OCI-LY7 (cell line): Measurements from ENCODE around the gene CASP10. TPM values are rescaled to one million over a fixed set of nuclear protein-coding genes. Genes with fewer than 3 reads are reported as not detected.
"Not testable (repeated sequence)": the region's sequence is repeated elsewhere in the genome, so short reads cannot be mapped to it uniquely, and the experiment has no call there.

Experiments used
- BruUV-seq: library from RNA; stranded (reverse); fragments of 400-500 nt; replicated peaks from 2 replicates; lab custom pipeline; 2021; lab: Mats Ljungman, UMichigan
- CTCF ChIA-PET: fragments of 300-600 bp; sonication (Branson Sonifier 250); formaldehyde crosslinking; loops from one replicate; lab custom pipeline; 2022; ENCODE audit warnings: antibody characterized with exemption; ENCODE audit not compliant: unreplicated experiment; lab: Charles Lee
- POLR2A ChIA-PET: fragments of 300-600 bp; sonication (Branson Sonifier 250); formaldehyde crosslinking; loops from one replicate; lab custom pipeline; 2022; ENCODE audit warnings: antibody characterized with exemption; lab: Charles Lee
- DNase-seq: peaks from one replicate; pipeline ENCODE4 v3.0.0-alpha.2; 2015; ENCODE audit warnings: low spot score
- H2AFZ ChIP-seq: fragments of 200-600 bp; sonication (generic), shearing (Covaris generic); 2 replicates; pipeline ENCODE4 v1.6.1; 2014; ENCODE audit warnings: mild to moderate bottlenecking, antibody characterized with exemption, low read length, moderate library complexity
- H3K27ac ChIP-seq: fragments of 200-600 bp; sonication (generic); 2 replicates; pipeline ENCODE4 v1.5.1; 2014; ENCODE audit warnings: mixed run types, low read depth, mild to moderate bottlenecking, moderate library complexity, low read length, inconsistent platforms; ENCODE audit not compliant: poor library complexity, severe bottlenecking
- H3K36me3 ChIP-seq: fragments of 200-600 bp; sonication (generic); 2 replicates; pipeline ENCODE4 v1.6.1; 2014; ENCODE audit warnings: mild to moderate bottlenecking, antibody characterized with exemption, low read length, moderate library complexity, mixed read lengths; ENCODE audit not compliant: insufficient read depth
- H3K4me1 ChIP-seq: fragments of 200-600 bp; sonication (generic); 2 replicates; pipeline ENCODE4 v1.5.1; 2014; ENCODE audit warnings: mild to moderate bottlenecking, low read length; ENCODE audit not compliant: insufficient read depth, poor library complexity, severe bottlenecking
- H3K4me2 ChIP-seq: fragments of 200-600 bp; sonication (generic); 2 replicates; pipeline ENCODE4 v1.6.1; 2014; ENCODE audit warnings: mild to moderate bottlenecking, low read length
- H3K4me3 ChIP-seq: fragments of 200-600 bp; sonication (generic); 2 replicates; pipeline ENCODE4 v1.5.1; 2014; ENCODE audit warnings: mild to moderate bottlenecking, low read depth, low read length; ENCODE audit not compliant: poor library complexity, severe bottlenecking
- H3K79me2 ChIP-seq: fragments of 200-600 bp; sonication (generic); 2 replicates; pipeline ENCODE4 v1.6.1; 2016; ENCODE audit warnings: low read depth, mild to moderate bottlenecking, low read length, moderate library complexity, mixed read lengths; ENCODE audit not compliant: insufficient read depth
- H3K9me2 ChIP-seq: fragments of 200-600 bp; sonication (generic); 2 replicates; pipeline ENCODE4 v1.6.1; 2016; ENCODE audit warnings: mild to moderate bottlenecking, low read length, mixed read lengths; ENCODE audit not compliant: insufficient read depth
- H3K9me3 ChIP-seq: fragments of 200-600 bp; sonication (generic); 2 replicates; pipeline ENCODE4 v1.6.1; 2014; ENCODE audit warnings: mild to moderate bottlenecking, mixed run types, low read length, mixed read lengths
- H4K20me1 ChIP-seq: fragments of 200-600 bp; sonication (generic); 2 replicates; pipeline ENCODE4 v1.6.1; 2014; ENCODE audit warnings: mild to moderate bottlenecking, antibody characterized with exemption, low read length, moderate library complexity, mixed read lengths; ENCODE audit not compliant: insufficient read depth
- EZH2phosphoT487 ChIP-seq: fragments of 200-600 bp; sonication (generic); IDR thresholded peaks from 2 replicates; pipeline ENCODE4 v1.6.1; 2018; ENCODE audit warnings: low read depth, borderline replicate concordance, mild to moderate bottlenecking, mixed run types, antibody characterized with exemption, low read length, moderate library complexity, mixed read lengths
- intact Hi-C: fragments of 100-400 bp; cut with micrococcal nuclease; formaldehyde crosslinking; loops from one replicate; pipeline ENCODE4 v1.10.0; 2022; ENCODE audit not compliant: unreplicated experiment
- total RNA-seq, 2 experiments: library from RNA; depleted of rRNA in 1 of 2; stranded (reverse); fragments of >200 nt in 1 of 2; shearing (Covaris generic) in 1 of 2; gene quantifications; 2 replicates each; pipeline ENCODE4 v1.2.3, GENCODE V29; 2014 to 2022
- TF ChIP-seq, protein P1 (sequence below): fragments of 200-600 bp; sonication (generic); conservative IDR thresholded peaks from 2 replicates; pipeline ENCODE4 v1.5.1; 2014; ENCODE audit warnings: mild to moderate bottlenecking, antibody characterized with exemption, low read length, moderate library complexity, mixed read lengths

Gene CASP10
- total RNA-seq, 2 experiments from 2014 or later = 0.51 to 1.2 TPM

DNA sequence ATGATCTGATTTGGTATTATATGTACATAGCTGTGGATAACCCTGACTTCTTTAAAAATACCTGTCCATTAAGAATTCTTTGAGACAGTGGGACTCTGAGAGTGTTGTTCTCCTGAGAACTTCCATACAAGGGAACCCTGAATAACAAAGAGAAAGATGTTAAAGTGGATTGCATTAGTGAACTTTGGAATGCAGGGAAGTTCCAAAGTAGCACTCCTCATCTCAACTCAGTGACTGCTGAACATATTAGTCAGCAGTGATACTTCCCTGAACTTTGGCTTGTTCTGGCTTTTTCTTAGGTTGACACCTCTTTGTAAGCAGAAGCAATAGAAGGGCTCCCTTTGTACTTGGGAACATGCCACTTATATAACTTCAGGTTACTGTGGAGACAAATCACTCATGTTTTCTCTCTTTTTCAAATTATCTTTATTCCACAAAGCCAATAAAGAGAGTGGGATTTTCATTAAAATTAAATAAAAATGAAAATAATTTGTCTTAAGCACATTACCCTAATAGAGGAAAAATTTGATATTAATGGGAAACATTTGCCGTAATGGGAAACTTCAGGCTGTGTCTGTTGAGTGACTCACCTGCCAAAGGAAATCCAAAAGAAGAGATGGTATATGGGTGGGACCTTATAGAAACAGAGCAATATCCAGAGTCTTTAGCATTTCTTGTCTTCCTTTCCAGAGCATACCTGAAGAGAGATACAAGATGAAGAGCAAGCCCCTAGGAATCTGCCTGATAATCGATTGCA, 33.7 kb upstream of the CASP10 start:
- BruUV-seq = no TSS peak
- H3K27ac ChIP-seq = no peak overlapping the region
- H4K20me1 ChIP-seq = no peaks in the 10 kb centered on the region
- DNase-seq = no peak
- POLR2A ChIA-PET = interaction anchor here (0.8 to 1.9 kb wide), 3 partner anchors 9 to 32 kb away, joined by 3 to 10 read pairs (median 4); no protein-coding TSS in a partner anchor
- TF ChIP-seq, protein P1, sequence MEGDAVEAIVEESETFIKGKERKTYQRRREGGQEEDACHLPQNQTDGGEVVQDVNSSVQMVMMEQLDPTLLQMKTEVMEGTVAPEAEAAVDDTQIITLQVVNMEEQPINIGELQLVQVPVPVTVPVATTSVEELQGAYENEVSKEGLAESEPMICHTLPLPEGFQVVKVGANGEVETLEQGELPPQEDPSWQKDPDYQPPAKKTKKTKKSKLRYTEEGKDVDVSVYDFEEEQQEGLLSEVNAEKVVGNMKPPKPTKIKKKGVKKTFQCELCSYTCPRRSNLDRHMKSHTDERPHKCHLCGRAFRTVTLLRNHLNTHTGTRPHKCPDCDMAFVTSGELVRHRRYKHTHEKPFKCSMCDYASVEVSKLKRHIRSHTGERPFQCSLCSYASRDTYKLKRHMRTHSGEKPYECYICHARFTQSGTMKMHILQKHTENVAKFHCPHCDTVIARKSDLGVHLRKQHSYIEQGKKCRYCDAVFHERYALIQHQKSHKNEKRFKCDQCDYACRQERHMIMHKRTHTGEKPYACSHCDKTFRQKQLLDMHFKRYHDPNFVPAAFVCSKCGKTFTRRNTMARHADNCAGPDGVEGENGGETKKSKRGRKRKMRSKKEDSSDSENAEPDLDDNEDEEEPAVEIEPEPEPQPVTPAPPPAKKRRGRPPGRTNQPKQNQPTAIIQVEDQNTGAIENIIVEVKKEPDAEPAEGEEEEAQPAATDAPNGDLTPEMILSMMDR = no peak
- no peak for TF ChIP-seq EZH2phosphoT487
- H2AFZ ChIP-seq = no peak overlapping the region
- intact Hi-C loops = no loop called here
- no peaks in the 10 kb centered on the region for H3K79me2 ChIP-seq
- H3K9me3 ChIP-seq = no peaks in the 10 kb centered on the region
- H3K36me3 ChIP-seq = peaks cover 23% of the 10 kb centered on the region
- no peak overlapping the region for H3K4me3 ChIP-seq
- H3K9me2 ChIP-seq = no peaks in the 10 kb centered on the region
- H3K4me1 ChIP-seq = peaks cover 9% of the 10 kb centered on the region
- no peak overlapping the region for H3K4me2 ChIP-seq
- CTCF ChIA-PET = no interaction called here

DNA sequence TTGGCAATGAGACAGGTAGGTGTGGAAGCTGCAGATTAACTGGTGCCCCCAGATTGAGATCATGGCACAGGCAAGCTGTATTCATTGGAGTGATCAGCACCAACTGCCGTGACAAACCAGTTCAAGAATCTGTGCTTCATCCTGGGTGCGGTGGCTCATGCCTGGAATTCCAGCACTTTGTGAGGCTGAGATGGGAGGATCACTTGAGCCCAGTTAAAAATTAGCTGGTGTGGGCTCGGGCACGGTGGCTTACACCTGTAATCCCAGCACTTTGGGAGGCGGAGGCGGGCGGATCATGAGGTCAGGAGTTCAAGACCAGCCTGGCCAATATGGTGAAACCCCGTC, 33.1 kb upstream of the CASP10 start:
- POLR2A ChIA-PET = interaction anchor here (0.9 kb wide), 1 partner anchor 11 kb away, joined by 3 read pairs; no protein-coding TSS in a partner anchor
- intact Hi-C loops = not testable (repeated sequence)

DNA sequence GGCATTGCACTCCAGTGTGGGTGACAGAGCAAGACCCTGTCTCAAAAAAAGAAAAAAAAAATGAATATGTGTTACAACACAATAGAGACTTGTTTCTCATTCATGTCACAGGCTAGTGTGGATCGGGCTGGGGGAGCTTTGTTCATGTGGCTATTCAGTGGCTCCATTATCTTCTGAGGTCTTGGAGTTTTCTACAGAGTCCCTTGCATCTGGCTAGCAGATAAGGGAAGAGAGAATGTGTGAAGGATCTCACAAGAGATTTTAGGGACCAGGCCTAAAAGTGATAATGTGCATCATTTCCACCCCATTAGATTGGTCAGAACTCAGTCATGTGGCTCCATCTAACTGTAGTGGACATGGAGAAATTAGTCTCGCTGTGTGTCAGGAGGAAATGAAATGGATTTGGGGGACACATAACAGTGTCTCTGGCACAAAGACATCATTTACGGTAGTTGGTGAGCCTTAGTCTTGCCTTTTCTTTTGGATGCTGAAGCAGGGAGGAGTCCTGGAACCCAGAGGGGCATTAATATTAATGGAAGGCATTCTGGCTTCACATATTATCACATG, 32.4 kb upstream of the CASP10 start:
- Histone ChIP-seq H3K79me2 (no peaks in the 10 kb centered on the region), H3K9me3 (no peaks in the 10 kb centered on the region), H3K4me2 (no peak overlapping the region), H4K20me1 (no peaks in the 10 kb centered on the region), H3K4me3 (no peak overlapping the region), H3K27ac (no peak overlapping the region), H2AFZ (no peak overlapping the region), H3K4me1 (peaks cover 9% of the 10 kb centered on the region), H3K9me2 (no peaks in the 10 kb centered on the region), H3K36me3 (peaks cover 23% of the 10 kb centered on the region)
- intact Hi-C loops = no loop called here
- no peak for DNase-seq
- CTCF ChIA-PET = no interaction called here
- POLR2A ChIA-PET = interaction anchor here (0.9 kb wide), 1 partner anchor 10 kb away, joined by 3 read pairs; no protein-coding TSS in a partner anchor
- TF ChIP-seq EZH2phosphoT487 = no peak
- TF ChIP-seq, protein P1 = no peak
- no TSS peak for BruUV-seq

More for the DNA sequence above, 33.1 kb upstream of the CASP10 start:
- H4K20me1 ChIP-seq, H3K4me3 ChIP-seq, H3K9me3 ChIP-seq, H3K9me2 ChIP-seq, BruUV-seq, H3K79me2 ChIP-seq, H3K27ac ChIP-seq, H2AFZ ChIP-seq, H3K4me2 ChIP-seq, DNase-seq, H3K4me1 ChIP-seq, CTCF ChIA-PET: not testable (repeated sequence)
- H3K36me3 ChIP-seq = peaks cover 21% of the 10 kb centered on the region
